MM.1S (cell line): Measurements from ENCODE around the gene PRL.

Source experiments
- EZH2 ChIP-seq: fragments of 300-600 bp; sonication (generic); optimal IDR thresholded peaks from 2 replicates; pipeline ENCODE3; 2017; ENCODE audit warnings: low read depth, mild to moderate bottlenecking, antibody characterized with exemption, low read length, mixed read lengths
- EZH2phosphoT487 ChIP-seq: fragments of 300-600 bp; sonication (generic); IDR thresholded peaks from 2 replicates; pipeline ENCODE4 v1.6.1; 2018; ENCODE audit warnings: antibody characterized with exemption, low read length
- TF ChIP-seq, protein P1 (sequence below): fragments of 300-600 bp; sonication (generic); IDR thresholded peaks from 2 replicates; pipeline ENCODE4 v1.5.1; 2016; ENCODE audit warnings: antibody characterized with exemption, low read length, mixed read lengths

DNA sequence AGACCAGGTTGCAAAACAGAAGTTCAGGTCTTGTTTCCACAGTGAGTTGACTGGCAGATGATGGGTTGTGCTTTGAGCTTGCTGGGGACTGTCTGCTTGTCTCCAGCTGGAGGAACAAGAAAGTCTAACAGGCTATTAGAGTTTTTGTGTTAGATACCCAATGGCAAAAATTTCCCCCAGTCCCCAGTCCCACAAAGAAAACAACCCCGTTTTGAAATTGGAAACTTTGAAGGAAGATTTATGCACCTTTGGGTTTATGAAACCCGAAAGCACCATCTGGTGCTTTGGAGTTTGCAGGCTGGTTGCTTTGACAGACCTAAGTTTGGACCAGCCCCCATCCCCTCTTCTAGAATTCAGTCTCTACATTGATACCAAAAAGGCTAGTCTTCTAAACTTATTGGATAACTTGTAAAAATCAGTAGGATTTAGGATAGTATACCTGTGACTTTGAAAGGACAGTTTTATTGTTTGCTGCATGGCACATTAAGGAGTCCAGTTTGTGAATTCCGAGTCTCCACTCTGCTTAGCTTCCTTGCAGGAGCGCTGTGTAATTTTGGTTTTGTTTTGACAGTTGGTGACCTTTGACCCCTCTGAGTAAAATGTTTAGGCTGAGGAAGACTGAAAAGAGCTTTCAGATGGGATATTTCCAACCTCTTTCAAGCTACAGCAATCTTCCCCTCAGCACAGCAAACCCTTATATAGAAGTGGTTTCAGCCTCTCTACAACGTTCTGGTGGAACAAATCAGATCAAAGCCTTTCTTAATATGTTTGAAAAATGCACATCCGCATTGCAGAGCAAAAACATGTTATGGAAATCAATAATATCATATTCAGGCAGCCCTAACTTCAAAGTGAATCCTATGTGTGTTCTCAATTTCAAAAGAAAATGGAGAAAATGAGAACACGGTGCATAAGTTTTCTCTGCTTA is 25.5 kb upstream of the PRL start:
- TF ChIP-seq, protein P1, sequence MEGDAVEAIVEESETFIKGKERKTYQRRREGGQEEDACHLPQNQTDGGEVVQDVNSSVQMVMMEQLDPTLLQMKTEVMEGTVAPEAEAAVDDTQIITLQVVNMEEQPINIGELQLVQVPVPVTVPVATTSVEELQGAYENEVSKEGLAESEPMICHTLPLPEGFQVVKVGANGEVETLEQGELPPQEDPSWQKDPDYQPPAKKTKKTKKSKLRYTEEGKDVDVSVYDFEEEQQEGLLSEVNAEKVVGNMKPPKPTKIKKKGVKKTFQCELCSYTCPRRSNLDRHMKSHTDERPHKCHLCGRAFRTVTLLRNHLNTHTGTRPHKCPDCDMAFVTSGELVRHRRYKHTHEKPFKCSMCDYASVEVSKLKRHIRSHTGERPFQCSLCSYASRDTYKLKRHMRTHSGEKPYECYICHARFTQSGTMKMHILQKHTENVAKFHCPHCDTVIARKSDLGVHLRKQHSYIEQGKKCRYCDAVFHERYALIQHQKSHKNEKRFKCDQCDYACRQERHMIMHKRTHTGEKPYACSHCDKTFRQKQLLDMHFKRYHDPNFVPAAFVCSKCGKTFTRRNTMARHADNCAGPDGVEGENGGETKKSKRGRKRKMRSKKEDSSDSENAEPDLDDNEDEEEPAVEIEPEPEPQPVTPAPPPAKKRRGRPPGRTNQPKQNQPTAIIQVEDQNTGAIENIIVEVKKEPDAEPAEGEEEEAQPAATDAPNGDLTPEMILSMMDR: no peak
- TF ChIP-seq EZH2: no peak
- no peak for TF ChIP-seq EZH2phosphoT487
